Neural cell (in vitro differentiated cells): ENCODE data around the gene TBX20. TPM values are rescaled to one million over a fixed set of nuclear protein-coding genes. Genes with fewer than 3 reads are reported as not detected.

Experiments used
- H2AFZ ChIP-seq: fragments of 200-600, 300-800 bp; sonication (generic), shearing (Covaris generic); 2 replicates; pipeline ENCODE4 v1.6.0; 2014; ENCODE audit warnings: low read depth, mild to moderate bottlenecking, antibody characterized with exemption, low read length, moderate library complexity
- H3F3A ChIP-seq: fragments of 200-600 bp; shearing (Covaris generic); 2 replicates; pipeline ENCODE4 v1.6.1; 2016; ENCODE audit warnings: mild to moderate bottlenecking, moderate library complexity, mixed read lengths, antibody characterized with exemption, low read length; ENCODE audit not compliant: insufficient read depth, poor library complexity, severe bottlenecking
- H3K27ac ChIP-seq: fragments of 200-600, 300-800 bp; sonication (generic), shearing (Covaris generic); 2 replicates; pipeline ENCODE4 v1.5.1; 2014; ENCODE audit warnings: mild to moderate bottlenecking, low read length, moderate library complexity
- H3K27me3 ChIP-seq: fragments of 300-800, 200-600 bp; sonication (generic), shearing (Covaris generic); 2 replicates; pipeline ENCODE4 v1.6.0; 2014; ENCODE audit warnings: mild to moderate bottlenecking, low read depth, low read length, moderate library complexity; ENCODE audit not compliant: insufficient read depth
- H3K36me3 ChIP-seq: fragments of 300-800, 200-600 bp; sonication (generic), shearing (Covaris generic); 2 replicates; pipeline ENCODE4 v1.5.1; 2014; ENCODE audit warnings: mild to moderate bottlenecking, antibody characterized with exemption, low read length, moderate library complexity; ENCODE audit not compliant: insufficient read depth
- H3K4me2 ChIP-seq: fragments of 300-800, 200-600 bp; sonication (generic), shearing (Covaris generic); 2 replicates; pipeline ENCODE4 v1.6.0; 2014; ENCODE audit warnings: mild to moderate bottlenecking, low read length
- H3K4me3 ChIP-seq: fragments of 300-800, 200-600 bp; sonication (generic), shearing (Covaris generic); 2 replicates; pipeline ENCODE4 v1.5.1; 2014; ENCODE audit warnings: mild to moderate bottlenecking, low read length, moderate library complexity
- H3K79me2 ChIP-seq: fragments of 200-600 bp; shearing (Covaris generic); replicated peaks from 2 replicates; pipeline ENCODE4 v1.6.0; 2014; ENCODE audit warnings: mild to moderate bottlenecking, low read length, moderate library complexity; ENCODE audit not compliant: insufficient read depth
- H3K9ac ChIP-seq: fragments of 300-800, 200-600 bp; sonication (generic), shearing (Covaris generic); 2 replicates; pipeline ENCODE4 v1.6.1; 2016; ENCODE audit warnings: mild to moderate bottlenecking, low read length, mixed read lengths
- H3K9me2 ChIP-seq: fragments of 200-600 bp; shearing (Covaris generic); 2 replicates; pipeline ENCODE4 v1.6.1; 2016; ENCODE audit warnings: mild to moderate bottlenecking, low read length, mixed read lengths; ENCODE audit not compliant: insufficient read depth
- H3K9me3 ChIP-seq: fragments of 200-600, 300-800 bp; sonication (generic), shearing (Covaris generic); 2 replicates; pipeline ENCODE4 v1.6.1; 2016; ENCODE audit warnings: mild to moderate bottlenecking, mixed run types, low read length, moderate library complexity, mixed read lengths
- H4K20me1 ChIP-seq: fragments of 200-600 bp; shearing (Covaris generic); 2 replicates; pipeline ENCODE4 v1.6.1; 2016; ENCODE audit warnings: mild to moderate bottlenecking, mixed run types; ENCODE audit not compliant: insufficient read depth
- CTCF ChIP-seq: fragments of 450-650 bp; IDR thresholded peaks from 2 replicates; pipeline ENCODE4 v1.5.1; 2014; ENCODE audit warnings: antibody characterized with exemption, mild to moderate bottlenecking, moderate library complexity; ENCODE audit not compliant: poor library complexity, severe bottlenecking
- EP300 ChIP-seq: fragments of 450-650 bp; conservative IDR thresholded peaks from 2 replicates; pipeline ENCODE4 v1.6.1; 2014; ENCODE audit warnings: antibody characterized with exemption, mild to moderate bottlenecking, moderate library complexity; ENCODE audit not compliant: poor library complexity, severe bottlenecking
- EZH2 ChIP-seq: fragments of 200-600, 300-800 bp; shearing (Covaris generic), sonication (generic); IDR thresholded peaks from 2 replicates; pipeline ENCODE4 v1.6.1; 2014; ENCODE audit warnings: antibody characterized with exemption, low read length, borderline replicate concordance, mild to moderate bottlenecking; ENCODE audit not compliant: insufficient read depth, poor library complexity, severe bottlenecking
- MXI1 ChIP-seq: fragments of 450-650 bp; conservative IDR thresholded peaks from 2 replicates; pipeline ENCODE4 v1.6.1; 2014; ENCODE audit warnings: antibody characterized with exemption, mild to moderate bottlenecking; ENCODE audit not compliant: poor library complexity, severe bottlenecking
- POLR2AphosphoS5 ChIP-seq: IDR thresholded peaks from 2 replicates; pipeline ENCODE4 v1.6.1; 2012
- RAD21 ChIP-seq: fragments of 450-650 bp; conservative IDR thresholded peaks from 2 replicates; pipeline ENCODE4 v1.6.1; 2014; ENCODE audit warnings: antibody characterized with exemption, mild to moderate bottlenecking, moderate library complexity
- REST ChIP-seq: IDR thresholded peaks from 2 replicates; pipeline ENCODE4 v1.6.1; 2012; ENCODE audit warnings: borderline replicate concordance
- SMC3 ChIP-seq: fragments of 450-650 bp; conservative IDR thresholded peaks from 2 replicates; pipeline ENCODE4 v1.6.1; 2014; ENCODE audit warnings: antibody characterized with exemption, mild to moderate bottlenecking, moderate library complexity; ENCODE audit not compliant: poor library complexity
- TAF1 ChIP-seq: IDR thresholded peaks from 2 replicates; pipeline ENCODE4 v1.6.1; 2012; ENCODE audit warnings: low read depth
- polyA plus RNA-seq: library from polyadenylated mRNA; depleted of rRNA; stranded (reverse); fragments of >200 nt; gene quantifications from 2 replicates; pipeline ENCODE4 v1.2.3, GENCODE V29; 2014

The TBX20 gene
- polyA plus RNA-seq, 1 donor from 2014 or later, result not detected

GRCh38 chr7:35286986-35287385, 33.1 kb upstream of the TBX20 start:
- TF ChIP-seq RAD21 (no peak), TAF1 (no peak), REST (no peak), EP300 (no peak), CTCF (no peak), SMC3 (no peak), EZH2 (no peak), MXI1 (no peak), POLR2AphosphoS5 (no peak)
- no peak overlapping the region for H2AFZ ChIP-seq
- no peak overlapping the region for H3K4me2 ChIP-seq
- no peak overlapping the region for H3K27ac ChIP-seq
- no peaks in the 10 kb centered on the region for H3K79me2 ChIP-seq
- H3K36me3 ChIP-seq, result no peaks in the 10 kb centered on the region
- H4K20me1 ChIP-seq, result no peaks in the 10 kb centered on the region
- no peaks in the 10 kb centered on the region for H3K27me3 ChIP-seq
- no peaks in the 10 kb centered on the region for H3K9me2 ChIP-seq
- H3F3A ChIP-seq, result no peaks in the 10 kb centered on the region
- no peak overlapping the region for H3K9ac ChIP-seq
- no peaks in the 10 kb centered on the region for H3K9me3 ChIP-seq
- no peak overlapping the region for H3K4me3 ChIP-seq

- no peak overlapping the region for H3K4me2 ChIP-seq
- H3K27me3 ChIP-seq, result no peaks in the 10 kb centered on the region
- H3K4me3 ChIP-seq, result no peak overlapping the region
- no peaks in the 10 kb centered on the region for H3K79me2 ChIP-seq
- H3K36me3 ChIP-seq, result no peaks in the 10 kb centered on the region
- H3K27ac ChIP-seq, result no peak overlapping the region
- H3K9me2 ChIP-seq, result no peaks in the 10 kb centered on the region
- H3K9me3 ChIP-seq, result no peaks in the 10 kb centered on the region
- H4K20me1 ChIP-seq, result no peaks in the 10 kb centered on the region
- H3K9ac ChIP-seq, result no peak overlapping the region
- no peak for TF ChIP-seq SMC3
- no peak for TF ChIP-seq MXI1
- TF ChIP-seq EZH2, result no peak
- H2AFZ ChIP-seq, result no peak overlapping the region
- no peaks in the 10 kb centered on the region for H3F3A ChIP-seq
These were observed 32.5 kb upstream of the TBX20 start for GRCh38 chr7:35286422-35286821.

- H3K79me2 ChIP-seq, result no peaks in the 10 kb centered on the region
These were observed 31.9 kb upstream of the TBX20 start for GRCh38 chr7:35285799-35286198.

More at GRCh38 chr7:35285799-35286198, 31.9 kb upstream of the TBX20 start:
- Histone ChIP-seq H3K27ac (no peak overlapping the region), H3K9me3 (no peaks in the 10 kb centered on the region), H3K27me3 (no peaks in the 10 kb centered on the region), H4K20me1 (no peaks in the 10 kb centered on the region), H3K36me3 (no peaks in the 10 kb centered on the region), H2AFZ (no peak overlapping the region), H3K9ac (no peak overlapping the region), H3K9me2 (no peaks in the 10 kb centered on the region), H3K4me3 (no peak overlapping the region), H3K4me2 (no peak overlapping the region), H3F3A (no peaks in the 10 kb centered on the region)
- no peak for TF ChIP-seq TAF1
- TF ChIP-seq EZH2, result no peak
- TF ChIP-seq SMC3, result no peak
- TF ChIP-seq EP300, result no peak
- no peak for TF ChIP-seq POLR2AphosphoS5
- no peak for TF ChIP-seq CTCF
